Neutrophil (primary cell): ENCODE results near the gene GPATCH8.

Experiments used
- H3K27ac ChIP-seq: fragments of 200-600 bp; sonication (generic); 2 replicates; pipeline ENCODE4 v1.5.1; 2016; ENCODE audit warnings: mild to moderate bottlenecking, moderate library complexity
- H3K27me3 ChIP-seq: fragments of 200-600 bp; sonication (generic); 2 replicates; pipeline ENCODE4 v1.6.0; 2016; ENCODE audit warnings: mild to moderate bottlenecking
- H3K36me3 ChIP-seq: fragments of 200-600 bp; sonication (generic); 2 replicates; pipeline ENCODE4 v1.5.1; 2017
- H3K4me1 ChIP-seq, 2 experiments: fragments of 200-600 bp in 1 of 2; sonication (generic) in 1 of 2; 1 replicate in 1 of 2; 2 replicates in 1 of 2; pipeline versions ENCODE4 v1.5.1 to v1.6.1; 2013 to 2016; ENCODE audit warnings: low read depth in 1 of 2, low read length in 1 of 2, mild to moderate bottlenecking in 1 of 2, moderate library complexity in 1 of 2; ENCODE audit not compliant: control insufficient read depth in 1 of 2, insufficient read depth in 1 of 2
- H3K4me3 ChIP-seq, 2 experiments: fragments of 200-600 bp in 1 of 2; sonication (generic) in 1 of 2; 1 replicate in 1 of 2; 2 replicates in 1 of 2; pipeline ENCODE4 v1.5.1; 2013 to 2016; ENCODE audit warnings: low read depth in 1 of 2, low read length in 1 of 2, mild to moderate bottlenecking in 1 of 2, moderate library complexity in 1 of 2
- H3K9me3 ChIP-seq: fragments of 200-600 bp; sonication (generic); 2 replicates; pipeline ENCODE4 v1.5.1; 2016
- TF ChIP-seq, protein P1 (sequence below): fragments of 200-600 bp; sonication (generic); IDR thresholded peaks from 2 replicates; pipeline ENCODE4 v1.5.1; 2016; ENCODE audit warnings: antibody characterized with exemption

Gene GPATCH8

GRCh38 chr17:44417553-44417952 is 85.7 kb downstream of the GPATCH8 start:
- no peaks in the 10 kb centered on the region for H3K9me3 ChIP-seq
- no peak overlapping the region for H3K4me3 ChIP-seq
- H3K36me3 ChIP-seq = peaks cover 41% of the 10 kb centered on the region
- TF ChIP-seq, protein P1, sequence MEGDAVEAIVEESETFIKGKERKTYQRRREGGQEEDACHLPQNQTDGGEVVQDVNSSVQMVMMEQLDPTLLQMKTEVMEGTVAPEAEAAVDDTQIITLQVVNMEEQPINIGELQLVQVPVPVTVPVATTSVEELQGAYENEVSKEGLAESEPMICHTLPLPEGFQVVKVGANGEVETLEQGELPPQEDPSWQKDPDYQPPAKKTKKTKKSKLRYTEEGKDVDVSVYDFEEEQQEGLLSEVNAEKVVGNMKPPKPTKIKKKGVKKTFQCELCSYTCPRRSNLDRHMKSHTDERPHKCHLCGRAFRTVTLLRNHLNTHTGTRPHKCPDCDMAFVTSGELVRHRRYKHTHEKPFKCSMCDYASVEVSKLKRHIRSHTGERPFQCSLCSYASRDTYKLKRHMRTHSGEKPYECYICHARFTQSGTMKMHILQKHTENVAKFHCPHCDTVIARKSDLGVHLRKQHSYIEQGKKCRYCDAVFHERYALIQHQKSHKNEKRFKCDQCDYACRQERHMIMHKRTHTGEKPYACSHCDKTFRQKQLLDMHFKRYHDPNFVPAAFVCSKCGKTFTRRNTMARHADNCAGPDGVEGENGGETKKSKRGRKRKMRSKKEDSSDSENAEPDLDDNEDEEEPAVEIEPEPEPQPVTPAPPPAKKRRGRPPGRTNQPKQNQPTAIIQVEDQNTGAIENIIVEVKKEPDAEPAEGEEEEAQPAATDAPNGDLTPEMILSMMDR = no peak
- no peaks in the 10 kb centered on the region for H3K4me1 ChIP-seq
- H3K27ac ChIP-seq = no peak overlapping the region
- H3K27me3 ChIP-seq = no peaks in the 10 kb centered on the region

DNA sequence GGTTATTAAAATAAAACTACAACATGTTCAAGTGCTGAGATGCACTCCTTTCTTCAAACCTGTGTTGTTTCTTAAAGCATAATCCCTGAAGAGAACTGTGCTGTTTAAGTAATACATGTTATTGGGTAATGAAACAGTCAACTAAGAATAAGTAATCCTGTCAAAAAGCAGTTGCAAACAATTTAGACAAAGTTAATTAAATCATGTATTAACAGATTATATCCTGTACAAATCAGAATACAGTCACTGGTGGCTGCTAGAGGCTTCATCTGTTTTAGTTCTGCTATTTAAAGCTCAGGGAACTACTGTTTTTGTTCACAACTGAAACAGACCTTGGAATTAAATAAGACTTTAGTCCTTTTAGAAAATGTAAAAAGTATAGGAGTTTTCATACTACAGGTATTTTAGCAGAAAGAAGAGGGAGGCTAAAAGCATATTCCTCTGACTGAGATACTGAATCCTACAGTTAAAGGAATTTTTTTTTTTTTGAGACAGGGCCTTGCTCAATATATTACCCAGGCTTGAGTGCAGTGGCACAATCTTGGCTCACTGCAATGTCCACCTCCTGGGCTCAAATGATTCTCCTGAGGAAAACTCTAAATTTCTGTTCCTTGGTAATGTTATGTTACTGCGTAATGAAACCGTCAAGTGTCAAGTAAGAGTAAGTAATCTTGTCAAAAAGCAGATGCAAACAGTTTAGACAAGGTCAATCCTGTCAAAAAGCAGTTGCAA is 86.5 kb downstream of the GPATCH8 start:
- Histone ChIP-seq H3K36me3 (peaks cover 34% of the 10 kb centered on the region), H3K4me3 (no peak overlapping the region), H3K9me3 (no peaks in the 10 kb centered on the region), H3K27me3 (no peaks in the 10 kb centered on the region), H3K4me1 (no peaks in the 10 kb centered on the region), H3K27ac (no peak overlapping the region)
- TF ChIP-seq, protein P1 = no peak

DNA sequence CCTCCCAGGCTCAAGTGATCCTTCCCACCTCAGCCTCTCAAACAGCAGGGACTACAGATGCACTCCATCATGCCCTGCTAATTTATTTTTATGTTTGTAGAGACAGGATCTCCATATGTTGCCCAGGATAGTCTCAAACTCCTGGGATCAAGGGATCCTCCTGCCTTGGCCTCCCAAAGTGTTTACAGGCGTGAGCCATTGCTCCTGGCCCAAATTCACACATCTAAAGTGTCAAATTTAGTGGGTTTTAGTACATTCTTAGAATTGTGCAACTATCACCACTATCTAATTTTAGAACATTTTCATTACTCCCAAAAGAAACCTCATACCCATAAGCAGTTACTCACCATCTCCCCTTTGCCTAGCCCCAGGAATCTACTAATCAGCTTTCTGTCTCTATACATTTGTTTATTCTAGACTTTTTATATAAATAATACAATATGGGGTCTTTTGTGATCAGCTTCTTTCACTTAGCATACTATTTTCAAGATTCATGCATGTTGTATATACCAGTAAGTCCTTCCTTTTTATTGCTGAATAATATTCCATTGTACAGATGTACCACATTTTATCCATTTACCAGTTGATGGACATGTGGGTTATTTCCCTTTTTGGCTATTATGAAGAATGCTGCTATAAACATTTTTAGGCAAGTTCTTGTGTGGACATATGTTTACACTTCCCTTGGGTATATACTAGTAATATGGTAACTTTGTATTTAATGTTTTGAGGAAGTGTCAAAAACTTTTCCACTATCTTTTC is 88.6 kb downstream of the GPATCH8 start:
- Histone ChIP-seq H3K4me3 (no peak overlapping the region), H3K4me1 (no peaks in the 10 kb centered on the region), H3K27ac (no peak overlapping the region), H3K36me3 (peaks cover 30% of the 10 kb centered on the region), H3K9me3 (no peaks in the 10 kb centered on the region), H3K27me3 (no peaks in the 10 kb centered on the region)
- TF ChIP-seq, protein P1 = no peak

DNA sequence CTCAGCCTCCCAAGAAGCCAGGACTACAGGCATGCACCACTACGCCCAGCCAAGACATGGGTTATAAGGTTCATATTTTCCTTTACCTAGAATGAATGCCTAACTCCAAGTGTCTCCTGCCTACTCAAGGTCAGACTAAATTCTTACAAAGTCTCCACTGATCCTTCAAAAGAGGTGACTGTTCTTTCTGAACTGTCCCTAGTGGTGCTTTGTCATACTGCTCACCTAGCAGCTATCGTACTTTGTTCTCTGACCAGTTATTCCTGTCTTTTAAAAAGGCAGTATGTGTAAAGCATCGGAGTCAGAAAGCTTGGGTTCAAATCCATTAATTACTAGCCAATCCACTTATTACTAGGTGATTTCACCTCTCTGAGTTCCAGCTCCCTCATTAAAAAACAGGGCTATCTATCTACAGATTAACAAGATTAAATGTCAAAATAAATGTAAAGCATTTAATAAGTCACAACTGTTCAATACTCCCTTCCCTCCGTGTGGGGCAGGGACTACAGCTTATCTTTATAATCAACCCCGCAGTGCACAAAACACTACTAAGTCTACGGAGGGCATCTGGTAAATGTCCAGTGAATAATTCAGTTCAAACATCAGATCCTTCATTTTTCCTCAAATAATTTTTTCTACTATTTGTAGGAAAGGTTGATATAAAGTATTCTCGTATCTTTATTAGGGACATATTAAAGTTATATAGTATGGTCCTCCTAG is 93.7 kb downstream of the GPATCH8 start:
- Histone ChIP-seq H3K9me3 (no peaks in the 10 kb centered on the region), H3K27ac (no peak overlapping the region), H3K36me3 (peaks cover 9% of the 10 kb centered on the region), H3K4me3 (no peak overlapping the region), H3K4me1 (no peaks in the 10 kb centered on the region), H3K27me3 (no peaks in the 10 kb centered on the region)
- TF ChIP-seq, protein P1 = no peak

DNA sequence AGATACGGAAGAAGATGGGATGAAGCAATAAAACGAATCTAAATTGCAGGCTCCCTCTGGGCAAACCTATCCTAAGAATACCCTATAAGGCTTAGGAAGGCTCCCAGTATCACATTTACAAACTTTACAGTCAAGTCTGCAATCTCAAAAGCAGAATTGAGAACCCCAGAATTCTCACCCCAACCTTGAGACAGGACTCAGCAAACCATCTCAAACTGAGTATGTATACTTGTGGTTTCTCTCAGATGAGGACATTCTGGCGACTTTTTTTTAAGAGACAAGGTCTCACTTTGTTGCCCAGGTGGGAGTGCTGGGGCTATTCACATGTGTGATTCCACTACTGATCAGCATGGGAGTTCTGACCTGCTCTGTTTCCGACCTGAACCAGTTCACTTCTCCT is 94.4 kb downstream of the GPATCH8 start:
- Histone ChIP-seq H3K9me3 (no peaks in the 10 kb centered on the region), H3K27ac (no peak overlapping the region), H3K27me3 (no peaks in the 10 kb centered on the region), H3K36me3 (peaks cover 10% of the 10 kb centered on the region), H3K4me3 (no peak overlapping the region), H3K4me1 (no peaks in the 10 kb centered on the region)
- TF ChIP-seq, protein P1 = no peak
